Mucosa of gallbladder (tissue), 1 donor: ENCODE results near the gene PDE6C. TPM values are rescaled to one million over a fixed set of nuclear protein-coding genes. Genes with fewer than 3 reads are reported as not detected.
A peak's percentile ranks its signal among the peaks of the same experiment; 100 is the strongest.

Experiments
- DNase-seq: peaks from one replicate; pipeline ENCODE4 v3.0.0-alpha.2; 2020; ENCODE audit warnings: low spot score
- total RNA-seq: library from RNA; stranded (reverse); gene quantifications from one replicate; pipeline ENCODE4 v1.2.1, GENCODE V29; 2021
- donor health status: DM: no; HTN: no; CAD: no.

The PDE6C gene
- total RNA-seq: not detected

DNA sequence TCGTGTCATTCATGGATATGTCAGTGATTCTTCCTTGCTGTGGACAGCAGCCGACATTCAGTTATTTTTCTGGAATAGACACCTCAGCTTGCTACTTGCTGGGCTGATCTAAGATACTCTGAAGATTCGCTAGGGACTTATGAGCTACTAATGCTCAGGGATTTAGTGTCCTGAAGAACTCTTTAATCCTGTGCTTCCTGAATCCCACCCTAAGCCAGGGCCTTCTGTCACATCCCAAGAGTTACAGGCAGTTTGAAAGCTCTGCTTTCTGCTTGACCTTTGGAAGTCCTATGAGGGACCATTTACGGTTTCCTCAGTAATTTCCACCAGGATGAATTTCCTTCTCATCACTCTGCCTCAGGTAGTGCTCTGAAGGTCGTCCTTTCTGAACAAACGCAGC, at the start of gene PDE6C:
PDE6C (plus strand) TSS at position 227 of the 400 bp plus-strand sequence. CDS start 189 bp downstream, outside the sequence.
- DNase-seq: no peak

DNA sequence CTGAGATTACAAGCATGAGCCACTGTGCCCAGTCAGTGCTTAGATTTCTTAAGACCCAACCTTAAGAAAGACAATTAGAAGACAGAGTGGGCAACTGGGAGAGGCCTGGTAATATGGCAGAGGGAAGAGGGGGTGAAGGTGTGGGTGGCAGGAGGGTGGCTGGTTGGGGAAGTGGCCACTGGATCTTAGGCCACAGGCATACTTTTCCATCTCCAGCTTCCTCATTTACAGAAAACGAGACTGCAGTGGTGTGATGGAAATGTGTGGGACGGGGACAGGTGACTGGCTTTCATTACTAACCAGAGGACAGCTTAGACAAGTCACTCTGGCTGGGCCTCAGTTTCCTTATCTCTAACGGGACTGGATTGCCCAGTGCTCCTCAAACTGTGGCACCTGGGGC, 46.9 kb upstream of the PDE6C start:
- no peak for DNase-seq

DNA sequence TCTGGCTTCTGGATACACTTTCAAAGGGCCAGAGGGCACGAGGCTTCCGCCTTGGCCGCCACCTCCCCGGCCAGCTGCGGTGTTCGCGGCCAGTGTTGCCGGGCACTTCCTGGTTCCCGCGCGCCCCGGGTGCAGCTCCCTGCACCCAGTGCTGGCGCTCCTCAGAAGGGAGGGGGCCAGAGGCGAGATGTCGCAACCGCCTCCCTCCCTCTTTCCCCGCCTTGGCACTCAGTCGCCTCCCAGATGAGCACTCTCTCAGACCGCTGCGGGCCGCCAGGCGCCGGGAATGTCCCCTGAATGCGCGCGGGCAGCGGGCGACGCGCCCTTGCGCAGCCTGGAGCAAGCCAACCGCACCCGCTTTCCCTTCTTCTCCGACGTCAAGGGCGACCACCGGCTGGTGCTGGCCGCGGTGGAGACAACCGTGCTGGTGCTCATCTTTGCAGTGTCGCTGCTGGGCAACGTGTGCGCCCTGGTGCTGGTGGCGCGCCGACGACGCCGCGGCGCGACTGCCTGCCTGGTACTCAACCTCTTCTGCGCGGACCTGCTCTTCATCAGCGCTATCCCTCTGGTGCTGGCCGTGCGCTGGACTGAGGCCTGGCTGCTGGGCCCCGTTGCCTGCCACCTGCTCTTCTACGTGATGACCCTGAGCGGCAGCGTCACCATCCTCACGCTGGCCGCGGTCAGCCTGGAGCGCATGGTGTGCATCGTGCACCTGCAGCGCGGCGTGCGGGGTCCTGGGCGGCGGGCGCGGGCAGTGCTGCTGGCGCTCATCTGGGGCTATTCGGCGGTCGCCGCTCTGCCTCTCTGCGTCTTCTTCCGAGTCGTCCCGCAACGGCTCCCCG, 45.7 kb upstream of the PDE6C start, which contains the start of gene FFAR4:
FFAR4 (plus strand) TSS at position 231 of the 842 bp plus-strand sequence; CDS start at position 287, 56 bp downstream.
- DNase-seq: peak; percentile 69

DNA sequence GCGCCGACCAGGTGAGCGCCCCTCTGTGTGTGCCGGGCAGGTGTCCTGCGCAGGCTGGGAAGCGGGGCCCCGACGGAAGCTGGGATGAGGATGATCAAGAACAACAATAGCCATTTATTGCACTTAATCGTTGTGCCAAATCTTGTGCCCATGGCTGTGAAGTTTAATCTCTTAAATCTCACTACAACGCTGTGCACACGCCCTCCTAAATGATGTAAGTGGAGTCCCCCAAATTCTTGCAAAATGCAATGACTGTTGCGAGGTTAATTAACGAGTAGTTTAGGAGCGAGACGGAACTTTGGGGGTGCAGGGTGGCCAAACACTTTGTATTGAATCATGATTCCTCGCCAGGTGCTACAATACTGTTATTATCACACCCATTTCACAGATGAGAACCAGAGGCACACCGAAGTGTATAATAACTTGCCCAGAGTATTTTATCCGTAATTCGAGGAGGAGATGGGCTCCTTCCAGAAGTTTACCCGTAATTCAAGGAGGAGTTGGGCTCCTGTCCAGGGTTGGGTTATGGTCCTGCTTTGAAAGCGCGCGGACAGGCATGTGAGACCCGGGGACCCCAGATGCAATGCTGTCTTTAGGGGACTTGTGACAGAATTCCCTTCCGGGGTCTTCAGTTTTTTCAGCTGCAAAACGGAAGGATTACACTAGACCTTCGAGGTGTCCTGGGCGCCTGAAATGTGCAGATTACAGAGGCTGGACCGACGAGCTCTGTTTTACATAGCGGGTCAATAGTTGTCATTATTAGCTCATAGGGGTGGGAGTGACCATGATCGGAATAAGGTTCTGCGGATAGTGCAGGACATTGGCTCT, 44.8 kb upstream of the PDE6C start:
- no peak for DNase-seq

DNA sequence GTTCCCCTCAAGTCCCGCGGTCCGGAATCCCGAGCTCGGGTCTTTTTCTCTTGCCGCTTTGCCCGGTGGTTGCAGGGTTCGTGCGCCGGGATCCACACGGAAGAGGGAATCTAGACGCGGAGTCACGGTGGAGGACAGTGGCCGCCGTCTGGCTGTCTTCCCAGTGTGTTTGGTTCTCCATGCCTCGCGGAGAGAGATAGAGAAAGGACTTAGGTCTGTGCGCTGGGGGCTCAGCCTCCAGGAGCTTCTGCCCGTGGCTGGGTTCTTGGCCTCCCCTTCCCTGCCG, 44.3 kb upstream of the PDE6C start:
- DNase-seq: no peak

DNA sequence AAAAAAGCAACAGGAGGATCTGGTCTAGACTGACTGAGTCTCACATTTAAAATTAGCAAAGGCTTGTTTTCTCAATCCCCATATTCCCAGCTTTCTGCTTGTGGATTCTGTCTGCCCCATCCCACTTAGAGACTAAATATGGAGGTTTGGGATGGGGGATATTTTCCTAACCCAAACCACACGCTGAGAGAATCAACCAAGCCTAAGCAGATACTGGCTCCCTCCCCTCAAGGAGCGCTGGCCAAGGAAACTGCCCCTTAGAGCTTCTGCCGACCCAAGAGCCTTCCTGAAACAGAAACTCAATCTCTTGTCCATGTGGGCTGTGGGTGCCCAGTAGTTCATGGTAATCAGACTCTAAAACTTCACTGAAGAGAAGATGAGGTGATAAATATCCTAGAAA, 42.0 kb upstream of the PDE6C start:
- DNase-seq: no peak

DNA sequence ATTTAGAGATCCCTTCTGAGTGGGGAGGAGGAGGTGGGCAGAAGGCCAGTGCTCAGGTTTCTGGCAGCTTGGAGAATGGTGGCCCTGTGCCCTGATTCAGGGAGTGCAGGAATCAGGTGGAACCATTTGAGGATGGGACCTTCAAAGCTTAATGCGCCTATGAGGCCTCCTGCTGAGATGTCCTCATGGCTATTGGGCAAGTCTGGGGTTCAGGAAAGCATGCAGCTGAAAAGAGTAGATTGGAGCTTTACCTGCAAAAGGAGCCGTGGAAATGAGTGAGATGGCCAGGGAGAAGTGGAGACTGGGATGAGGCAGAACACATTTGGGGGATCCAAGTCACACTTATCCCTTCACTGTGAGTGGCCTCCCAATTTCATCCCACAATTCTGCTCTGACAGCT, 39.7 kb upstream of the PDE6C start:
- no peak for DNase-seq

DNA sequence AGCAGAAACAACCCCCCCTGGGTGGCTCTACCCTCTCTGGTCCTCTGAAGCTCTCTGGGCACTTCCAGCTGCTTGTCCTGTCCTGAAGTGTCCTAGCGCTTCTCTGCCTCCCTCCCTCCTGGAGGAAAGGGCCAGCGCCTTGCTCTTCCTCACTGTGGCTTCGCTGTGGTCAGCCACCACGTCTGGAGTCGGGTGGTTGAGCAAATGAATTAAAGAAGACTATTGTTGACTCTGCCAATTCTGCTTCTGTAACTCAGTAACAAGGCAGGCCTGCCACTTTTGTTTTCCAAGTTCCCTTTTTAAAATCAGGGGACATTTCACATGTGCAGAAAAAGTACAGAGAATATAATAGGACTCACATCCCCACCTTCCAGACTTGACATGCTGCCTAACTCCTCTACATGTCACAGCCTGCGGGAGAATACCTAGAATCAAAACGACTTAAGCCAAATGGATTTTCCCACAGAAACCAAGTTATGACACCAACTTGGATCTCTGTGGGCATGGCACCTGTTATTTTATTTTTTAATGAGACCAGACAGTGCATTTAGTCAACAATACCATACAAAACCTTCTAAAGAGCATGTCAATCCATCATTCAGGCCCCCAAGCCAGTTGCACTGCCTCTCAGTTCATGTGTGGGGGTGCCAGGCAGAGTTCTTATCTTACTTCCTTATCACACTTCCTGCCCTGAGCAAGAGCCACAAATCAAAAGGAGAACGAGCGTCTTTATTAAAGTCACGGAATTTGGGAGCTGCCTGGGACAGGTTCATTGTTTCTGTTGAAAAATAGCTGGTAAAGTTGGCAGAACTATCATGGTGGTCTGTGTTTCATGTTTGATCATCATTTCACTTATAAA, 39.1 kb upstream of the PDE6C start:
- peak; percentile 20 for DNase-seq

DNA sequence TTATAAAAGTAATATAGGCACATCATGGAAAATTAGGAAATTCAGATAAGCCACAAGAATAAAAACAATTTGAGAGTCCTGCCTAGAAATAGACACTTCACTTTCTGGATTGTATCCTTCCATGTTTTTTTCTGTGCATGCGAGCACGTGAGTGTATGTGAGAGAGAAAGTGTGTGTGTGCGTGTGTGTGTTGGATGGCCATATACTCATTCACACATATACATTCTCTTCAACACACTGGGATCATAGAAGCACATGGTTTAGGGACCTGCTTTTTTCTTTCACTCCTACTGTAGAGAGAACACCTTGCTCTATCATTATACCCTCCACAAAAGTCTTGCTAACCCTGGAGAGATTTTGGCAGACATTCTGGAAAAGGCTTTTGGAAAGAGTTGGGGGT, 38.4 kb upstream of the PDE6C start:
- DNase-seq: no peak

DNA sequence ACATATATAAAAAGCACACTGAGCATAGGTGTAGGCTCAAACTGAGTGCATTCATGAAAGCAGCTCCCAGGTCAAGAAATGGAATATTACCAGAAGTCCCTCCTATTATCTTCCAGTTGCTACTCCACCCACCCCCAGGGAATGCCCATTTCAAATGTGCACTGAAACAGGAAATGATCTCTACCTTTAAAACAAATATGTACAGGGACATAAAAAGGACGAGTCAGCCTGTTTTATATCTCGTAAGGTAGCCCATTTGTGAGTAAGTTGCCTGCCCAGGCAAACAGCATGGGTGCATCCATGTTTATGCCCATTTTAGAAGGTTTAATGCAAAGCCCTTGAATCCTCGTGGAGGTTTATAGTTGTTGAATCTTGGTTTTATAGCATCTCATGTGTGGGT, 35.4 kb upstream of the PDE6C start:
- DNase-seq: no peak

DNA sequence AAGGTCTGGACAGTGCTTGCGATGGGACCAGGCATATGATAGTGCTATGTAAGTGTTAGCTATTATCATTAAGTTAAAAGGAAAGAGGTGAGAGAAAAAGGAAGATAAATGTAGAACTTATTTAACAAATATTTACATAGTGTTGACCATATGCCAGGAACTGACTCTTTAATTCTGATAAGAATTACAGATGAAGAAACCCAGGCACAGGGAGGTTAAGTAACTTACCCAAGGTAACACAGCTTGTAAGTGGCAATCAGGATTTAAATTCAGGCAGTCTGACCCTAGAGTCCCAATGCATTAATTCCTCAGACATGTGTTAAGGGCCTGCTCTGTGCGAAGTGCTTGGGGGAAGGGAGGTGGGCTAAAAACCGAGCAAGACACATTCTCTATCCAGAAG, 34.8 kb upstream of the PDE6C start:
- no peak for DNase-seq

DNA sequence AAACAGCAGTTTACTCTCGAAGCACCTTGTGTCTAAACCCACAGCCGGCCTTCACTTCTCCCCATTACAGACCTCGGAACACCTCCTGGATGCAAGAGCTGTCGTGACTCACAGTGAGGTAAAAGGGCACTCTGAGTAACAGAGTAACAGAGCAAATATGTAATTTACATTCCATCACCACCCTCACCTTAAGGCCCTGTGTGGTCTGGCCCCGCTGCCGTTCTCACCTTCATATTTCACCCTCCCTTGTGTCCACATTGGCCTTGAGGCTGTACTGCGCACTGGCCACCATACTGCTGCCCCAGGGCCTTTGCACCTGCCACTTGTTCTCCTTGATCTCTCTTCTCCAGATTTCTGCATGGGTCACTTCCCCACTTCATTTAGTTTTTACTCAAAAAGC, 33.2 kb upstream of the PDE6C start:
- peak; percentile 16 for DNase-seq

DNA sequence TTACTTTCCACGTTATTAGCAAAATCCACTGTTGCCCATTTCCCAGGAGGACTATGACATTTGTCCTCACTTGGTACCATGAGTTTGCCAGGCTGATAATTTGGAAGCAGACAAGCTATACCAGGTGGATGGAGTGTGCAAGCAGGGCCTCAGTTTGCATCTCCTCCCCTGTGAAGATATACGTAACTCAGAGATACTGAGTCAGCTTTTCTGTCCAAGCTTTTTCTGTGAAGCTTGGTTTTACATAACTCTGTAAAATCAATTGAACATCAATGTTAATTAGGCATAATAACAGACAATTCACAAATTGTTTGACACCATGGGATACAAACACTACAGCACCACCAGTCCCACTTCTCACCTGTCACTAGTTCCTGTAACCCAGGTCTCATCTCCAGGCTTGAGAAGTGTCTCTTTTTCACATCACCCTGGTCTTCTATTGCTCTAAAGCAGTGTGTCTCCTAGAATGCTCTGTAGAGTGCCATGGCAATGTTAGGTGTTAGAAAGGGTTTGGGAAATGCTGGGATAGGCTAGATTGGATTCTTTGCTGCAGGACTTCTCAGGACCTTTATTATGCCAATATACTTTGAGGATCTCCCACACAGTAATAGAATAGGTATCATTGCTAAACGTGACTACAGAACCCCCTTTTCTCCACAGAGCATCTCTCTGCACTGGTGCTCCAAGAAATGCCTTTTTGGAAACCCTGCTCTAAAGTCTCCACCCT, 32.2 kb upstream of the PDE6C start:
- no peak for DNase-seq

DNA sequence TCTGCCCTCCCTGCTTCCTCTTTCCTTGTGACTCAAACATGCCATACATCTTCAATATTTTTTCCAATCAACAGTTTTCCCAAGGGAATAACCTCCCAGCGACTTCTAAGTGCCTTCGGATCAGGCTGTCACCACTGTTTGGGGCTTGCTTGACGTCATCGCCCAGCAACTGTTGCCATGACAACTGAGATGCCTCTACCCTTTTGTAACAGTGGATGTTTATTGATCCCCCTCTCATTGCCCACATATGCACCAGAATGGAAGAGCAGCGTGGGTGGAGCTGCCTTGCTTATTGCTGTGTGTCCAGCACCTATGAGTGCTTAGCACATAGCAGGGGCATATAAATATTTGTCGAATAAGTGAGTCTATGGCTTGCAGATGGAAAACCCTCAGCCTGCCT, 31.5 kb upstream of the PDE6C start:
- DNase-seq: no peak

DNA sequence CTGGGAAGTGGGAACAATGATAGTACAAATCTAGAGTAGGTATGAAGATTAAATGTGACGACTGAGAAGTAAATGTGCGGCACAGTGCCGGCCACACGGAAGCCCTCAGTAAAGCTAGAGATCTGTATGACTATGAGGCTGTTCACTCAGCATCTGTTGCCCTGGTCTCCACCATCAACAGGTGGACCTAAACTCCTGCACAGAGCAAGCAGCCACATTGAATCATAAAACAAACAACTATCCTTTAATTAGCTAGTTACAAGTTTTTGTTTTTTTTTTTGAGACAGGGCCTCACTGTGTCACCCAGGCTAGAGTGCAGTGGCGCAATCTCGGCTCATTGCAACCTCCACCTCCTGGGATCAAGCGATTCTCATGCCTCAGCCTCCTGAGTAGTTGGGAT, 27.9 kb upstream of the PDE6C start:
- DNase-seq: no peak

DNA sequence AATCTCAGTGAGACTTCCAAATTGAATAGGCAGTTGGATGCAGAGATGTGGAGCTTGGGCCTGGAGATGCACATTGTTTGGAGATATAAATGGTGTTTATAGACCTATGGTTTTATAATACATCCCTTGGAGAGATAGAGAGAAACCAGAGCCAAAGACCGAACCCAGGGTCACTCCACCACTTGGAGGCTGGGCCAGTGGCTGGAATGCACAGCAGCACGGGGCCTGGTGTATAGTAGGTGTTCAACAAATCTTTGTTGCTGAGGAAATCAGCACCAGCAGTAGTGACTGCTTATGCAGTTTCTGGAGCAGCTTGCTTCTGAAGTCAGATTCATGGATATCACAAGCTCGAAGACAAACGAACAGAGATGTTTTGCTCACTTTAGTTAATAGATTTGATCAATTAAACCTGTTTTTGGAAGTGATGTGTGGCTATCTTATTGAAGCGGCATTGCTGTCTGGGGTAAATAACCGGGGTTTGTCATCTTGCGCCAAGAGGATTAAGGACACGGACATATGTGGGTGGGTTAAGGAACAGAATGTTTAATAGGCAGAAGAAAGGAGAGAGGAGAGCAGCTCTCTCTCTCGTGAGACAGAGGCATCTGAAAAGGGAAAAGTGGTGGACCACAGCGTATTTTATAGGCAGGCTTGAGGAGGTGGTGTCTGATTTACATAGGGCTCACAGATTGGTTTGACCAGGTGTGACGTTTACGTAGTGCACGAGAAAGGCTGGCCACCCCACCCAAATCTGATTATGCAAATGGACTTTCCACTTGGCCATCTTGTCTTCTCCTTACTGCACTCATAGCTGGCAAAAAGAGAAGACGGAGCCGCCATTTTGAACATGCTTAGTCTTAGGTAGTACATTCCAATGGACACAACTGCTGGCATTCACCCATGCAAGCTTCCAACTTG, 22.4 kb upstream of the PDE6C start:
- DNase-seq: no peak

DNA sequence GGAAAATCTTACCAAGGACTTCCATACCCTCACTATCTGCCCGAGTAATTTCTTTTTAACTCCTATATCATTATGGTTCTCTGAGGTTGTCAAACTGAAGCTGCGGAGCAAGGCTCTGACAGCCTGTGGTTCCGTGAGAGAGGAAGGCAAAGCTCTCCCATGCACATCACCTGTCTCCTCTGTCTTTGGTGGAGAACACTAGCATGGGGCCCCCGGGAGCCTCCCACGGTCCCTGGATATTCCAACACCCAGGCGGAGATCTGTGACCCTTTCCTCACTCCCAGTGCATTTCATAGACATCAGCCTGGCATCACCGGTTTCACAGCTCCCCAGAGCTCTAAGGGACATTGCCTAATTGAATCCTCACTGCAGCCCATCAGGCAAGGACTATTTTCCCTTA, 21.7 kb upstream of the PDE6C start:
- DNase-seq: no peak

DNA sequence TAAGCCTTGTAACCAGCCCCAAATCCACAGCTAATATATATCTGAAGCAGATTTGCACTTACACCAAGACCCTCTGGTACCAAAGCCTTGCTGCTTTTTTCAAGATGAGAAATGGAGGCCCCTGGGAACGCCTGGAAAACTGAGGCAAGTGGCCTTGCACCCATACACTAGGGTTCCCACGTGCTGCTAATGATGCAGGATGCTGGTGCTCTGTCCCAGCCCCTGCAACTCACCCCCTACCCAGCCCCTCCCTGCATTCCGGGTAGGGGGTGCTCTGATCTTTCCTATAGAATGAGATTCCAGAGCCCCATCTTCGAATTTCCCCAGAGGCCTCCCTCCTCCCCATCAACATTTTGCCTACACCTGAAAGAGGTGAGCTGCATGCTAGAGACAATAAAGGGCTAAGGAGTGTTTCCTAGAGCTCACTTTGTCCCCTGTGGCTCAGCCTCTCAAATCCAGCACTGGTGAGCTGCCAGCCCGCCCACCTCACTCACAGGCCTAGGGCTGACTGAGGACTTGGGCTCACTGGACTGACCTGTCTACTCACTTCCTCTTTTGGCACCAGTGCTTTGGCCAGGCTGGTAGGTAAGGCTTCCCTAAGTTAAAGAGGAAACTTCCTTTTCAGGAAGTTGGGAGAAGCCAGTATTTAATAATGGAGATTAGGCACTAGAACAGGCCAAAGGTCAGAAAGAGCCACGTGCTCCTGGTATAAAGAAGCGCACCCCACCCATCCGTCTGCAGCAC, 21.1 kb upstream of the PDE6C start:
- peak; percentile 30 for DNase-seq

DNA sequence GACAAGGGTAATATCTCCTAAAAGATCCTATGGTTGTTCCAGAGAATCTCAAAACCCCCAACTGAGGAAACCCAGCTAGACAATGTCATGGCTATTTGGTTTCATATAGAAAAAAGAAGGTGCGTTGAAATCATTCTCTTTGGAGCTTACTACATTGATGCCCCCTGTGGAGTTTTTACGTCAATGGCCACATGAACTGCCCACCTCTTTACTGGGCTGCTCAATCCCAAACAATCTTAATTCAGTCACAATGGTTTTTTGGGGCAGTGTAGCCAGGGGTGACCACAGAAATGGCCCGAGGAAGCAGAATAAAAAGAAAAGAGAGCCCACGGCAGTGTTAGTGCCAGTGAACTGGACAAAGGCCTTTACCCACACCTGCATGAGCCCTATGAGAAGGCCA, 19.1 kb upstream of the PDE6C start:
- DNase-seq: no peak

DNA sequence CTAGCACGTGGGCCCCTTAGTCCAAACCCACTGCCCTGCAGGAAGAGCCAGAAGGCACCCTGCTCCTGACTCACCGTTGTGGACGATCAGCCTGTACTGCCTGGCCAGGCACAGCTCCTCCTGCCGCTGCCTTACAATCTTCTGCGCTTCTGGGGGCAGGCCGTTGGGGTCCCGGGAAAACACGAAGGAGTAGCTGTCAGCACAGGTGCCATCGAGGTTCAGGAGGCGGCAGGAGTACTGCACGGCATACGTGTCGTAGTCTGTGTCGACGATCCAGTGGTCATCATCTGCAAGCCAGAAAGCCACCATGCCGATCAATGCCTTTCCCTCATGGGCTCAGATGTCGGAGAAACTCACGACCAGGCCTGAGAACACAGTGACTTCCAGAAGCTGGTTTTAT, 18.6 kb upstream of the PDE6C start:
- no peak for DNase-seq
